Stimulated activated CD4-positive, alpha-beta T cell treated with anti-CD3 and anti-CD28 coated beads, Interleukin-12 subunit alpha, Interleukin-12 subunit beta, amount 100 ng/mL, for 4 hours (primary cell): ENCODE measurements around the gene LGALS4.
"Not testable (repeated sequence)": the region's sequence is repeated elsewhere in the genome, so short reads cannot be mapped to it uniquely, and the experiment has no call there.

Source experiments
- DNase-seq: peaks from one replicate; pipeline ENCODE4 v3.0.0-alpha.2; 2020

LGALS4 gene

GRCh38 chr19:38841787-38842438 lies 29.2 kb upstream of the LGALS4 start:
- no peak for DNase-seq

- no peak for DNase-seq
These were observed 28.5 kb upstream of the LGALS4 start for GRCh38 chr19:38841180-38841766.

- no peak for DNase-seq
These were observed 27.8 kb upstream of the LGALS4 start for GRCh38 chr19:38840583-38840968.

- no peak for DNase-seq
These were observed 27.3 kb upstream of the LGALS4 start for GRCh38 chr19:38839816-38840582.

GRCh38 chr19:38838986-38839761 lies 26.4 kb upstream of the LGALS4 start:
- DNase-seq = no peak

GRCh38 chr19:38838208-38838985 lies 25.7 kb upstream of the LGALS4 start:
- DNase-seq = peak; percentile 55

- no peak for DNase-seq
These were observed 24.9 kb upstream of the LGALS4 start for GRCh38 chr19:38837656-38838121.

- DNase-seq = no peak
These were observed 24.4 kb upstream of the LGALS4 start for GRCh38 chr19:38836983-38837626.

- no peak for DNase-seq
These were observed 23.6 kb upstream of the LGALS4 start for GRCh38 chr19:38836159-38836982.

- DNase-seq = no peak
These were observed 21.8 kb upstream of the LGALS4 start for GRCh38 chr19:38834590-38834989.

- no peak for DNase-seq
These were observed 21.4 kb upstream of the LGALS4 start for GRCh38 chr19:38834104-38834490.

- DNase-seq = no peak
These were observed 20.3 kb upstream of the LGALS4 start for GRCh38 chr19:38833092-38833425.

GRCh38 chr19:38831142-38831605 lies 18.4 kb upstream of the LGALS4 start:
- peak; percentile 28 for DNase-seq

GRCh38 chr19:38830039-38830733 lies 17.4 kb upstream of the LGALS4 start:
- no peak for DNase-seq

- not testable (repeated sequence) for DNase-seq
These were observed 16.5 kb upstream of the LGALS4 start for GRCh38 chr19:38829203-38829602.

GRCh38 chr19:38826856-38827551 lies 14.3 kb upstream of the LGALS4 start:
- no peak for DNase-seq

GRCh38 chr19:38825936-38826335 lies 13.2 kb upstream of the LGALS4 start:
- not testable (repeated sequence) for DNase-seq

GRCh38 chr19:38821230-38821825 lies 8.6 kb upstream of the LGALS4 start:
- DNase-seq = not testable (repeated sequence)

- DNase-seq = no peak
These were observed 6.6 kb upstream of the LGALS4 start for GRCh38 chr19:38819231-38819920.
